Epidermal melanocyte (primary cell): ENCODE data around the gene ZNF462.

Experiments
- DNase-seq: peaks from one replicate; pipeline ENCODE4 v3.0.0; 2011; ENCODE audit warnings: low spot score; ENCODE audit not compliant: insufficient read length

Gene ZNF462

DNA sequence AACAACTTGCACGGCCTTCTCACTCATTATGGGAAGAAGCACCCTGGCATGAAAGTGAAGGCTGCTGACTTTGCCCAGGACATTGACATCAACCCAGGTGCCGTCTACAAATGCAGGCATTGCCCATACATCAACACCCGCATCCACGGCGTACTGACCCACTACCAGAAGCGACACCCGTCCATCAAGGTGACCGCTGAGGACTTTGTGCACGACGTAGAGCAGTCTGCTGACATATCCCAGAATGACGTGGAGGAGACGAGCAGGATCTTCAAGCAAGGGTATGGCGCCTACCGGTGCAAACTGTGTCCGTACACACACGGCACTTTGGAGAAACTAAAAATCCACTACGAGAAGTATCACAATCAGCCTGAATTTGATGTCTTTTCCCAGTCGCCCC, 65.4 kb downstream of the ZNF462 start:
- DNase-seq = no peak

DNA sequence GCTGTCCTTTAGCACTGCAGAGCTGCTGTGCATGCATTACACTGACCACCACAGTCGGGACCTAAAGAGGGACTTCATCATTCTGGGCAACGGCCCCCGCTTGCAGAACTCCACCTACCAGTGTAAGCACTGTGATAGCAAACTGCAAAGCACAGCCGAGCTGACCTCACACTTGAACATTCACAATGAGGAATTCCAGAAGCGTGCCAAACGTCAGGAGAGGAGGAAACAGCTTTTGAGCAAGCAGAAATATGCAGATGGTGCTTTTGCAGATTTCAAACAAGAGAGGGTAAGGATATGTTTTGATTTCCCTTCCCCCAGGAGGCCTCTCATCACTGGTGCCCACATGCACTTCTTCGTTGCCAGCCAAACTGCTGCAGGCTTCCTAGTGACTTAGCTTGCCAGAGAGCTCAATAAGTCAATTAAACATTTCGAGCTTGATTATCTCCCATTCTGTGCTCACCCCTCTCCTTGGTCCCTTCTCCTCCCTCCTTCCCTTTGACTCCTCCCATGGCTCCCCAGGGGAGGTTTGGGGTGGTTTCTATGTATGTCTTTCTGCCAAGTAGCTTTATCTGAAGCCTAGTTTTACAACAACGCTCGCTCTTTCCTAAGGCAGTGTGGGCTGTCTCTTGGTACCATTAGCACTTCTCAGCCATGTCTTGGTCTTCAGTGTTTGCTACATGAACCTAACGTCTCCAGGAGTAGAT, 66.7 kb downstream of the ZNF462 start:
- DNase-seq = no peak

DNA sequence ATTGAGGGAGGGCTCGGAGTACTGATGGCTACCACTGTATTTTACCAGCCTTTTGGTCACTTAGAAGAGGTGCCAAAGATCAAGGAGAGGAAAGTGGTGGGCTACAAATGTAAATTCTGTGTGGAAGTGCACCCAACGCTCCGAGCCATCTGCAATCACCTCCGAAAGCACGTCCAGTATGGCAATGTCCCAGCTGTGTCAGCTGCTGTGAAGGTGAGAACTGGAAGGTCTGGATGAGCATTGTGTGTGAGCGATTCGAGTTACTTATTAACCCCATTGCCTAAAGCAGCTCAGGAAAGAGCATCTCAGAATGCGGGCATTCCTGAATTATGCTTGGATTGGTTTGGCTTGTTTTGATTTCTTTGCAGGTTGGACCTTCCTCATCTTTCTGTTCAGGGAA, 67.5 kb downstream of the ZNF462 start:
- no peak for DNase-seq

DNA sequence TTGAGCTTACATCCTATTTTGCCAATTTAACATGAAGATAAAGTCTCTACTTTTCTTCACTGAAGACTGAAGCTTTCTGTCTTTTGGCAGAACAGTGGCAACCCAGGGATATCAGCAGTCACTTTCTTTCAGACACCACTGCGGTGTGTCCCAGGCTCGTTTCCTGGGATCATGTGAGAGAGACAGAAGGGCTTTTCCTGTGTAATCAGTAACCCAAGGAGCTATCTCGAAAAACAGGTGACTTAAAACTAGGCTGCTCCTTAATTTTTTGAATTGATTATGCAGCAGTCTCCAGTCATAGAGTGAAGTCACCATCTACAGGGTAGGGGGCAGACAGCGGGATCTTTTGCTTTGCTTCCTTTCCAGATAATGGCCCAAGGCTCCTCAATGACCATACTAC, 68.5 kb downstream of the ZNF462 start:
- no peak for DNase-seq

DNA sequence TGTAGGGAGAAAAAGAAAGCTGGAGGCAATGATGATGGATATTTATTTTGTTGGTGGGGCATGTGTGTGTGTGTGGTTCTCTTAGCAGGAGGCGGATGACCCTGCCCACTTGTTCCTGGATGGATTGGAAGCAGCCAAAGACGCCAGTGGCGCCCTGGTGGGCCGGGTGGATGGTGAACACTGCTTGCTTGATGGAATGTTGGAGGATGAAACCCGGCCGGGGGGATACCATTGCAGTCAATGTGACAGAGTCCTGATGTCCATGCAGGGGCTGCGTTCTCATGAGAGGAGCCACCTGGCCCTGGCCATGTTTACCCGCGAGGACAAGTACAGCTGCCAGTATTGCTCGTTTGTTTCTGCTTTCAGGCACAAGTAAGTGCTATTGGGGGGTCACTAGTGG, 69.2 kb downstream of the ZNF462 start:
- no peak for DNase-seq

DNA sequence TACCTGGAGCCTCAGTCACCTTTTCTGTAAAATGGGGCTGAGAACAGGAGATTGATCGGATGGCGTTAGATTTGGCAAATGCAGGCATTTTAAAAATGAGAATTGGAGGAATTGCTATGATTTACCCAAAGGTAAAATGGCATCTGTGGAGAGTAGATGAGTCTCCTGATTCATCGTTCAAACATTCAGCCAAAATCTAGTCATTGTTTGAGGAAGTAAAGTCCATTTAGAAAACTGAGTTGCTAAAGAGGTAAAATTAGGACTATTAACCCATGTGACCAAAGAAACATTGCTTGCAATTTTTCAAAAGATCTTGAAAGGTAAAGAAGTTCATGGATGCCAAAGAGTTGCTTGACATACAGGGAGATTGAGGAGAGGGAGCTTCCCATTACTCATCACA, 69.7 kb downstream of the ZNF462 start:
- DNase-seq = no peak

DNA sequence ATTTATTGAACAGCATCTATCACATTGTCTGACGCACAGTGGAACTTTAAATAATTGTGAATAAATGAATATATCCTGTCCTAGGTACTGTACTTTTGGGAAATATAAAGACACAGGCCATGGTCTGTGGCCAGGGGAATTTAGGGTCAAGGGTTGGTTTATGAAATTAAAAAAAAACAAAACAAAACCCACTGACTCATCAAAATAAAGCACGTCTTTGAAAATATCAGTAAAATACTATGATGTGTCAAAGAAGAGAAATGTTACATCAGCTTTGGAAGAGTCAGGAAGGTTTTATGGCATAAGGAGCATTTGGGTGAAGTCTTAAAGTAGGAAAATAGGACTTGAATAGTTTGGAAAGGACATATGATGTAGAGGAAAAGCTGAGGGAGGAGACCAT, 70.5 kb downstream of the ZNF462 start:
- DNase-seq = no peak

DNA sequence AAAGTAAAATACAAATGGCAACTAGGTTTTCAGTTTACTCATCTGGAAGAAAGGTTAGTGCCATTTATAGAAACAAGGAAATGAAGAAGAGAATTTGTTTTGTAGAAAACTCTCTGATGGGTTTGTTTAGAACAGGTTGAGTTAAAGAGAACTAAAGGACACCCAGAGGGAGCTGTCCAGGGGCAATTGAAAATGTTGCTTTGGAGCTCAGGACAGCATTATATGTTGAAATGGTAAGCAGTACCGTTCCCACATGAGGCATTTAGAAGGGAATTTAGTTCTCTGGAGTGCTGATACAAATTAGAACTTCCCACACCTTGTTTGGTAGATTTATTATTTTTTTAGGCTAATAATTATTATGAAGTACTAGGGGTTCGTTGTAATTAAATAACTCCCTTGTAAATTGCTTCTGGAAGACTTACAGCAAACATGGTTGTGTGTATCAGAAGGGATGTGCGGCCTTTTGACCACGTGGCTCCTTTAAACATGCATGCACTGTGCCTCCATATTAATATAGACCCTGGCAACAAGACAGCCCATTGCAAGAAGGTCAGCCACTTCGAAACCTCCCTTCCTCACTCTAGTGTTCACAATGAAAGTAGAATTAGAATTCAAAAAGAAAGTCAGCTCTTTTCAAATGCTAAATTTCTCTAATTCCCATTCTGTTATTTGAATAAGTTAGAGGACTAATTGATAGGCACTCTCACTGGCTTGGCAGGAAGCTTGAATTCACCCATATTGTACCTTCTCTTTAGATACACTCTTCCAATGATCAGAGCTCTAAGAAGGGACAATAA, 71.7 kb downstream of the ZNF462 start:
- no peak for DNase-seq

DNA sequence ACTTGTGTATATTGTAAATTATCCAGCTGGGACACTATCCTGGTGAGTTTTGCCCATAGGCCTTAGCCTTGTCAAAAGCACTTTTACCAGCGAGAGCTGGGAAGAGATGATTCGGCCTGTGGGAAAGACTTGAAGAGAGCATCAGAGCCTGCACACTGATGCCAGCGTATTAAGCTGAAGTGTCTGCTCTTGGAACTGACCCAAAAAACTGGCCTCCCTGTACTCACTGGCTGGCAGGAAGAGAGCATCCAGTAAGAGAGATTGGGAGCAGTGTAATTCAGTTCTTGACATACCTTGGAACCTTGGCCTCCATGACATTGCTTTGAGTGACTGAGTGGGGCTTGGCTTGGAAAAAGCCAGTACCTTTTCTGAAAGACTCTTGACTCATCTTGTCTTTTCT, 73.7 kb downstream of the ZNF462 start:
- no peak for DNase-seq

DNA sequence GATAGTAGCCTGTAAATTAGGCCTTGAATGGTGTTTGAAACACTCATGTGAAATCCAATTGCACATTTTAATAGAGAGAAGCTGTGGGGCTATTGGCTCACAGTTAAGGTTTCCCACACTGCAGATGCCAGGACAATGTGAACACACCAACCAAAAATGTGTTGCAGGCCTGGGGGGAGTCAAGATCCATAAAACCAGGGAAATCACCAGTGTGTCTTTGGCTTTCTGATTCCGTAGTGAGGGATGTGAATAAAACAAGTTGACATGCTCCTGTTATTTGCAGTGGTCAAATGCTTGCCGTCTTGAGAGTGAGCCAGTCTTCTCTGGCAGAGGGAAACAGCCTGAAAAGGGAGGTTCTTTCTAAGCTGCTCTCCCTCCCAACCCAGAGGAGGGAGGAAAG, 79.0 kb downstream of the ZNF462 start:
- DNase-seq = no peak

DNA sequence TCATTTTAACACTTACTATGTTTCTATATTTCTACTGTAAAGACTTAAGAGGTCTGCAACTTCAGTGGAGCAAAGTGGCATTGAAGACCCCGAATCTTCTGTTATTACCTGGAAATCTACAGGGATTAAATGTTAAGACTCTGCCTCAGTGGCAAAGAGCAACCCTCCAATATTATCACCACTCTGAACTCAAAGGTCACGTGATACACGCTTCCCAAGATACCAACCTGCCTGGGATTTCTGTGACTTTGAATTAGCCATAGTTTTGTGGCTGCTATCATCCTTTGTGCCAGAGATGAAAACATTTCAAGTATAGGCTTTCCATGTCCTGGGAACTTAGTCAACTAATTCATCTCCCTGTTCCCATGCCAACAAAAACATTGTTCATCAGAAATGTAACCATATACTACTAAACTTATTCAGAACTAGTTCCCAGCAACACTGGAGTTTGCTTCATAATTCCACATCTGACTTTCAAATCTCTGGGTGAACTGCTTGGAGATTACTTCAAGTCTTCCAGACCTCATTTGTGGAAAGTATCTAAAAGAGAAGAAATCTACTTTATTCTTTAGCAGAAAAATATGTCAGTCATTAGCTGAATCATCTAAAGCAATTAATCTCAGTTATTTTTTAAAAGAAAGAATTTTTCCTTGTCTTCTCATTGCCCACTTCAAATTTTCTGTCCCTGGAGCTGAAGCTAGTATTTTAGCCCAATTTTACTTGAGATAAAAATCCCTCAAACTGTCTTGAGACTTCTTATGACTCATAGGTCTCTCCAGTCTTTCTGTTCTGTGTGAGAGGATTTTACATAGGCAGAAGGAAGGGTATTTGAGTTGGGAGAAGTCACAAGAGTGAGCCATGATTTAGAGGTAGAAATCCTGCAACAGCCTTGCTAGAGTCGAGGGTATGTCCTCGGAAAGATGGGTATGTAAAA, 83.0 kb downstream of the ZNF462 start:
- no peak for DNase-seq

DNA sequence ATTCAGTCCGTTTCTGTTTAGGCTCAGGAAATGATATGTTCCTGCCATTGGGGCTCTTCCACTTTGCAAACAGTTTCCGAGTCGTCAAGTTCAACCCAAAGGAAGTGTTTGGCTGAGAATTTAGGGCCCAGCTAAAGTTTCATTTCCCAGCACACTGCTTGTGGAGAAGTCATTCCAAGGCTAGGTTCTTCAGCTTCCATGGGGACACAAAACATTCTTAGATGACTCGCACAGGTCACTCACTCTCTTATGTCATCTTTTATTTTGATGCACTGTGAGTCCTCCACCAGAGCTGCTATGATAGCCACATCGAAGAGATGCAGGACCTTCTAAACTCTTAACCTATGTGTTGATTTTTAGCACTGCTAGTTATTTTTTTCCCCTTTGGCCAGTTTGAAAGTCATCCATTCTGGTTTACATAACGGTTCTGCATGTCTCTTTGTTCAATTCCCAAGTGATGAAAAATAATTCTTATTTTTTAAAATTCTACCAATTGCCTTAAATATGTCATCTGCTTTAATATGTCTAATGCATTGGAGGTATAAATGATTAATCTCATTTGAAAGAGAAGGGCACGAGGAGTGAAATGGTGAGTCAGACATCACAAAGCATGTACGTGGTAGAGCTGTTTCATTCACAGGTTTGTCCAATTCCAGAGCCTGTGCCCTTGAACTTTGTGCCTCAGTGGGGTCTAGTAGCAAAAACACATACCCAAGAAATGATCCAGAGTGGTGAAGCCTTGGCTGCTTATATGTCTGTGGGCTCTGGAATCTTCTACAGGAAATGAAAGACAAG, 84.3 kb downstream of the ZNF462 start:
- DNase-seq = no peak

DNA sequence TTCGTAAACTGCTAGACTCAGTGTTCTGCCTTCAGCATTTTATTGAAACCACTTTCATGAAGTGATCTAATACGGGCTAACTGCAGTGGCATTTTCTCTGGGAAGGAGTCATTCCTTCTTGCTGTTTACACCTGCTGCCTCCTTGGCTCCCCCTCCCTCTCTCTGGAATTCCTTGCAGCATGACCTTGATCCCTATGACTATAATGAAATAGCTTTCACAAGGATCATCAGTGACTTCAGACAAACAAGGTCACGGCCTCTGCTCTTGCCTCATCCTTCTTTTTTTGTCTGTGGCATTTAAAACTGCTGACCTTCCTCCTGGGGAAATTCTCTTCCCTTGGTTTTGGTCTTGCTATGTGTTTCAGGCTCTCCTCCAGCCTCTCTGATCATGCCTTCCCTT, 90.2 kb downstream of the ZNF462 start:
- no peak for DNase-seq

DNA sequence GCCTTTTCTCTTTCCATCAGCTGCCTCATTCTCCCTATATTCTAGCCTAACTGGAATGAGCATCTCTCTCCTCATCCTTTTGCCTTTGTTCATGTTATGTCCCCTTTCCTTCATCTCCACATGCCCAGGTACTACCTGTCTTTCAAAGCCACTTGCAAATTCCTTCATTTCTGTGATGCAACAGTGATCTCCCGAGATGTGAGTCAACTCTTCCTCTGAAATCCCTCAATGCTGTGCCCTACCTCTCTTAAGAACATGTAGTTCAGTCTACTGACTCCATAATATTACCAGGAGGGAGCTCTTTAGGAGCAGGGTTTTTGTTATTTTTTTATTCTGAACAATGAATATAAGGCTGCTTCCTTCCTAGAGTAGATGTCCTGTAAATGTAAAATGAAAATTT, 91.6 kb downstream of the ZNF462 start:
- DNase-seq = no peak

DNA sequence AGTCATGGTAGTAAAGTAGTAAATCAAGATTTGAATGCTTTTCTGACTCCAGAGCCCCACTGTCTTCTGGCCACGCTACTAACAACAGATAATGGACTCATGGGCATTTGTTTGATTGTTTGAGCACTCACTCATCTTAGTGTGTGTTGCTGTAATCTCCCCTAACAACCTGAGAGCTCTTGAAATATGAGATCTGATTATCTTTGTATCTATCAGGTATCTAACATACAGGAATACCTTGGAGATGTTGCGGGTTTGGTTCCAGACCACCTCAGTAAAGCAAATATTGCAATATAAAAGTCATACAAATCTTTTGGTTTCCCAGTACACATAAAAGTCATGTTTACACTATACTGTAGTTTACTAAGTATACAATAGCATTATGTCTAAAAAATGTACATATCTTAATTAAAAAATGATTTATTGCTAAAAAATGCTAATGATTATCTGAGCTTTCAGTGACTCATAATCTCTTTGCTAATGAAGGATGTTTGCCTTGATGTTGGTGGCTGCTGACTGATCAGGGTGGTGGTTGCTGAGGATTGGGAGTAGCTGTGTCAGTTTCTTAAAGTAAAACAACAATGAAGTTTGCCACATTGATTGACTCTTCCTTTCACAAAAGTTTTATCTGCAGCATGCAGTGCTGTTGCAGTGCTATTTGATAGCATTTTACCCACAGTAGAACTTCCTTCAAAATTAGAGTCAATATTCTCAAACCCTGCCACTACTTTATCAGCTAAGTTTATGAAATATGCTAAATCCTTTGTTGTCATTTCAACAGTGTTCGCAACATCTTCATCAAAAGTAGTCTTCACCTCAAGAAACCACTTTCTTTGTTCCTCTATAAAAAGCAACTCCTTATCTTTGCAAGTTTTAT, 92.2 kb downstream of the ZNF462 start:
- DNase-seq = no peak

DNA sequence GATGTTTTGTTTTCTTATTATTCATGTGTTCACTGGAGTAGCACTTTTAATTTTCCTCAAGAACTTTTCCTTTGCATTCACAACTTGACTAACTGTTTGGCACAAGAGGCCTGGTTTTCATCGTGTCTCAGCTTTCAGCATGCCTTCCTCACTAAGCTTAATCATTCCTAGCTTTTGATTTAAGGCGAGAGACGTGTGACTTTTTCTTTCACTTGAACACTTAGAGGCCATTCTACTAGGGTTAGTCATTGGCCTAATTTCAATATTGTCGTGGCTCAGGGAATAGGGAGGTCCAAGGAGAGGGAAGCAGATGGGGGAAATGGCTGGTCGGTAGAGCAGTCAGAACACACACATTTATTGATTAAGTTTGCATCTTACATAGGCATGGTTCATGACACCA, 94.0 kb downstream of the ZNF462 start:
- DNase-seq = no peak

DNA sequence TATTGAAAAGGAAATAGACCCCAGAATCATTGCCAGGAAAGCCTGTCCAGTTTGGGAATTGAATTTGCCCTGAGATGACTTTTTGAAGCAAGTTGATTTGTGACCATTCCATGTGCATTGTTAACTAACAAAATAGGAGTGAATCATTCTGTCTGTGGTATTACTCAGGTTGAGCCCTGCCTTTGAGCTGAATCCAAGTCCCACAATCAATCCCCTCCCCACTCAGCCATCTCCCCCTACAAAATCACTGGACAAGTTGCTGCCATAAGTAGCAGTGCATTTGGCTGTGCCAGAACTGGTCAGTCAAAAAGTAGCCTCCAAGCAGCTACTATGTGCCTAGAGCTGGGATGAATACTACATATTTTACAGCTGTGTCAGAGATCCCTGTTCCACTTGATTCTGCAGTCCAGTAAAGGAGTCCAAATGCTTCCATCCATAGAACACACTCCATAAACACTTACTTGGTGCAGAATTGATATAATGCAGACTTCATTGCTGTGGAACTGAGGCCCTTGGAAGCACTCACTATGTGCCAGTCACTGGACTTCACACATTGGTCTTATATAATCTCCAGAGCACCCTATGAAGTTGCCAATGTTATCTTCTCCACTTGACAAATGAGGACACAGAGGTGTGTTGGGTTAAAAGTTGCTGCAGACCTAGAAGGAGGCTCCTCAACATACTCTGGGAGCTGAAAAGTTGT, 96.1 kb downstream of the ZNF462 start:
- DNase-seq = no peak

DNA sequence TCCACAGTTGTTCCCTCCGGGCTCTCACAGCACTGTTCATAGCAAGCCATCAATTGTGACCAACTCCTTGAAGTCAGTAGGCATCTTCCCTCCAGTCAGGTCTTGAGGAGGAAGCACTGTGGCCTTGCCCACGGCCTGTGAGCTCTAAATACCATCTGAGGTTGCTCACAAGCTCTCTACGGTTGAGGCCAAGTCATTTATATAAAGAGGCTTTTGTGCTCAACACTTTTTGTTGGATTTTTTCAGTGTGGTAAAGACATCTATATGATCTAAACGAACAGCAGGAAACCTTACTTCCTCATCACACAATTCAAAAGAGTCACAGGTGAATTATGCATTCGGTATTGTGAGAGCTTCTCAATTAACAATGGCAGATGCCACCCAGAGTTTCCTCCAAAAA, 97.3 kb downstream of the ZNF462 start:
- no peak for DNase-seq

DNA sequence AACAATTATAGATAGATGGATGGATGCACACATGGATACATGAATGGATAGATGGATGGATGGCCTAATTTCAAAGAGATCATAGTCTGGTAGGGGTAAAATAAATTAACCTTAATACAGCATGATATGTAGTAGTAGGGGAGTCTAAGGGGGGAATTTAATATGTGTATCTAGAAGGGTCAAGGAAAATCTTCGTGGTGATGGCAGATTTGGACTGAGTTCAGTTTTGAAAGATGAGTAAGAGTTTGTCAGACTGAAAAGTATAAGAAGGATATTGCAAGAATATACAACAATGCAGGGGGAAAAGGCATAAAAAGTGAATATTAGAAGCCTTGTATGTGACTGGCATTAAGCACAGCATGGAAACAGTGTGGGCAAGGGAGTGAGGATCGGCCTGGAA, 98.7 kb downstream of the ZNF462 start:
- no peak for DNase-seq

DNA sequence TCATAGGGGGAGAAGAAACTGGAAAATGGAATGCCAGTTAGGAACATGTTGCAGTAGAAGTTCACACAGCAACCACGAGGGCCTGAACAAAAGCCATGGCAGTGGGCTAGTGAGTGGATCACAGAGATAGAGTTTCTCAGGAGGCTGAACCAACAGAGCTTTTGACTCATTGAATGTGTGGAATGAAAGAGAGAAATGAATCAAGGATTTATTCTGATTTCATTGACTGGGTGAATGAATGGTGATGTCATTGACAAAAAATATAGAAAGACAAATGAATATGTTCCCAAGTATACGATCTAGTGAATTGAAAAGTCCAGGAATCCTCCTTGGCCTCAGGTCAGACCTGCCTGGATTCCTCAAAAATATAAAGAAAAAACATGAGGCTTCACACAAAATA, 99.2 kb downstream of the ZNF462 start:
- no peak for DNase-seq
